ENCODE measurements around the gene CHTF18. TPM values are rescaled to one million over a fixed set of nuclear protein-coding genes. Genes with fewer than 3 reads are reported as not detected.

The CHTF18 gene
- total RNA-seq, 1 donor from 2014 or later = 19.9 TPM

- H3K36me3 ChIP-seq = no peaks in the 10 kb centered on the region
Observed at GRCh38 chr16:766008-766819, 22.2 kb upstream of the CHTF18 start.

GRCh38 chr16:766820-767640, 21.4 kb upstream of the CHTF18 start:
- intact Hi-C loops (cut with DNase I) = no loop called here
- no peaks in the 10 kb centered on the region for H3K9me3 ChIP-seq
- no peak for DNase-seq (ENCODE audit: low spot score in 2 of 2)
- TF ChIP-seq, protein P1, sequence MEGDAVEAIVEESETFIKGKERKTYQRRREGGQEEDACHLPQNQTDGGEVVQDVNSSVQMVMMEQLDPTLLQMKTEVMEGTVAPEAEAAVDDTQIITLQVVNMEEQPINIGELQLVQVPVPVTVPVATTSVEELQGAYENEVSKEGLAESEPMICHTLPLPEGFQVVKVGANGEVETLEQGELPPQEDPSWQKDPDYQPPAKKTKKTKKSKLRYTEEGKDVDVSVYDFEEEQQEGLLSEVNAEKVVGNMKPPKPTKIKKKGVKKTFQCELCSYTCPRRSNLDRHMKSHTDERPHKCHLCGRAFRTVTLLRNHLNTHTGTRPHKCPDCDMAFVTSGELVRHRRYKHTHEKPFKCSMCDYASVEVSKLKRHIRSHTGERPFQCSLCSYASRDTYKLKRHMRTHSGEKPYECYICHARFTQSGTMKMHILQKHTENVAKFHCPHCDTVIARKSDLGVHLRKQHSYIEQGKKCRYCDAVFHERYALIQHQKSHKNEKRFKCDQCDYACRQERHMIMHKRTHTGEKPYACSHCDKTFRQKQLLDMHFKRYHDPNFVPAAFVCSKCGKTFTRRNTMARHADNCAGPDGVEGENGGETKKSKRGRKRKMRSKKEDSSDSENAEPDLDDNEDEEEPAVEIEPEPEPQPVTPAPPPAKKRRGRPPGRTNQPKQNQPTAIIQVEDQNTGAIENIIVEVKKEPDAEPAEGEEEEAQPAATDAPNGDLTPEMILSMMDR (IDR thresholded peaks at IDR 0.05) = no peak
- no peaks in the 10 kb centered on the region for H3K27me3 ChIP-seq
- H3K36me3 ChIP-seq = no peaks in the 10 kb centered on the region
- H3K27ac ChIP-seq = no peak overlapping the region
- H3K4me3 ChIP-seq = no peak overlapping the region
- H3K4me1 ChIP-seq = no peaks in the 10 kb centered on the region

More at GRCh38 chr16:766008-766819, 22.2 kb upstream of the CHTF18 start:
- Histone ChIP-seq H3K4me3 (no peak overlapping the region), H3K9me3 (no peaks in the 10 kb centered on the region), H3K27me3 (no peaks in the 10 kb centered on the region), H3K27ac (no peak overlapping the region), H3K4me1 (no peaks in the 10 kb centered on the region)
- TF ChIP-seq, protein P1 (IDR thresholded peaks at IDR 0.05) = no peak
- intact Hi-C loops (cut with DNase I) = no loop called here
- no peak for DNase-seq (ENCODE audit: low spot score in 2 of 2)

DNA sequence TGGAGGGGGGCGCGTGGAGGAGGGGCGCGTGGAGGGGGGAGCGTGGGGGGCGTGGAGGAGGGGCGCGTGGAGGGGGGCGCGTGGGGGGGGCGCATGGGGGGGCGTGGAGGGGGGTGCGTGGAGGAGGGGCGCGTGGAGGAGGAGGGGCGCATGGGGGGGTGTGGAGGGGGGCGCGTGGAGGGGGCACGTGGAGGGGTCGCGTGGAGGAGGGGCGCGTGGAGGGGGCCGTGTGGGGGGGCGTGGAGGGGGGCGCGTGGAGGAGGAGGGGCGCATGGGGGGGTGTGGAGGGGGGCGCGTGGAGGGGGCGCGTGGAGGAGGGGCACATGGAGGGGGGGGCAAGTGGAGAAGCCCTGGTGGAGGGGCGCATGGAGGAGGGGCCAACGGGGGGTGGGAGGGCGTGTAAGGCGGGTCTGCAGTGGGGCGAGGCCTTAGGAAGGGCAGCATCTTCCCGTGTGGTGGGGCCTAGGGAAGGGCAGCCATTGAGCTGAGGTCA, 20.6 kb upstream of the CHTF18 start:
- TF ChIP-seq, protein P1 (IDR thresholded peaks at IDR 0.05) = no peak
- Histone ChIP-seq H3K4me1 (no peaks in the 10 kb centered on the region), H3K27me3 (no peaks in the 10 kb centered on the region), H3K9me3 (no peaks in the 10 kb centered on the region), H3K4me3 (no peak overlapping the region), H3K27ac (no peak overlapping the region), H3K36me3 (no peaks in the 10 kb centered on the region)
- intact Hi-C loops (cut with DNase I) = no loop called here
- no peak for DNase-seq (ENCODE audit: low spot score in 2 of 2)

DNA sequence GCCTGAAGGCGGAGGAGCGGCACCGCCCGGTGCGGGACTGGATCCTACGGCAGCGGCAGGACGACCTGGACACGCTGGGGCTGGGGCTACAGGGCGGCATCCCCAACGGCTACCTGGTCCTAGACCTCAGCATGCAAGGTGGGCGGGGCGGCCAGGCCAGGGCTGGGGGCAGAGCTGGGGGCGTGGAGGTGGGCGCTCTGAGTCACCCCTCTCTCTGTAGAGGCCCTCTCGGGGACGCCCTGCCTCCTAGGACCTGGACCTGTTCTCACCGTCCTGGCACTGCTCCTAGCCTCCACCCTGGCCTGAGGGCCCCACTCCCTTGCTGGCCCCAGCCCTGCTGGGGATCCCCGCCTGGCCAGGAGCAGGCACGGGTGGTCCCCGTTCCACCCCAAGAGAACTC, 20.0 kb upstream of the CHTF18 start:
- Histone ChIP-seq H3K9me3 (no peaks in the 10 kb centered on the region), H3K27ac (no peak overlapping the region), H3K4me1 (no peaks in the 10 kb centered on the region), H3K36me3 (no peaks in the 10 kb centered on the region), H3K4me3 (no peak overlapping the region), H3K27me3 (no peaks in the 10 kb centered on the region)
- DNase-seq (ENCODE audit: low spot score in 2 of 2) = no peak
- intact Hi-C loops (cut with DNase I) = no loop called here
- TF ChIP-seq, protein P1 (IDR thresholded peaks at IDR 0.05) = no peak

DNA sequence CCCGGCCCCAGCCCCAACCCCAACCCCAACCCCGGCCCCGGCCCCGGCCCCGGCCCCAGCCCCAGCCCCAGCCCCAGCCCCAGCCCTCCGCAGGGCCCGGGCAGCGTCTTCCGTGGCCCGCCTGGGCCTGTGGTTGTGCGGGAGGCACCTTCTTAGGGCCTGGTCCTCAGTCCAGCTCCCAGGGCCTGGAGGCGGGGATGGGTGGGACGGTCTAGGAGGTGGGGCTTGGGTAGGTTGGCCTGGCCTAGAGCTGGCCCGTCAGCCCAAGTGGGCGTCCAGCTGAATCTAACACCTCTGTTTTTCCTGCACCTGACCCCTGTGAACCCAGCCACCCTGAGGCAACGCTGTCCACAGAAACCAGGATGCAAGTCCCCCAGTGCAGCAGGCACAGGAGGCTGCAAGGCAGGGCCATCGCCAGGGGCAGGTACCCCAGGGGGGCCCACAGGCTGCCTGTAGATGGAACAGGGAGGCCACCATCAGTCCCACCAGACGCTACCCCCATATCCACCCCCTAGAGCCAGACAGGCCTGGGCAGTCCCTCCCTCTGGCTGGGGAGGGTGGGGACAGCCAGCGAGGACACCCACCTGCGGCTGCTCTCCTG, 19.1 kb upstream of the CHTF18 start:
- Histone ChIP-seq H3K27ac (no peak overlapping the region), H3K9me3 (no peaks in the 10 kb centered on the region), H3K36me3 (no peaks in the 10 kb centered on the region), H3K4me1 (no peaks in the 10 kb centered on the region), H3K27me3 (no peaks in the 10 kb centered on the region), H3K4me3 (no peak overlapping the region)
- no peak for DNase-seq (ENCODE audit: low spot score in 2 of 2)
- TF ChIP-seq, protein P1 (IDR thresholded peaks at IDR 0.05) = no peak
- intact Hi-C loops (cut with DNase I) = no loop called here
